Ramos (cell line): Measurements from ENCODE around the gene COX5A.

Source experiments
- in situ Hi-C: fragments of 300-500 bp; cut with MboI; formaldehyde crosslinking; loops from one replicate; pipeline ENCODE4 v1.14.3; 2022; ENCODE audit warnings: low sequenced_read_pairs; ENCODE audit not compliant: unreplicated experiment

The COX5A gene

GRCh38 chr15:74937590-74938371, at the start of gene COX5A:
Gene COX5A (minus strand): TSS chr15:74938073. CDS start chr15:74938014, 59 bp downstream.
- in situ Hi-C loops: no loop called here

DNA sequence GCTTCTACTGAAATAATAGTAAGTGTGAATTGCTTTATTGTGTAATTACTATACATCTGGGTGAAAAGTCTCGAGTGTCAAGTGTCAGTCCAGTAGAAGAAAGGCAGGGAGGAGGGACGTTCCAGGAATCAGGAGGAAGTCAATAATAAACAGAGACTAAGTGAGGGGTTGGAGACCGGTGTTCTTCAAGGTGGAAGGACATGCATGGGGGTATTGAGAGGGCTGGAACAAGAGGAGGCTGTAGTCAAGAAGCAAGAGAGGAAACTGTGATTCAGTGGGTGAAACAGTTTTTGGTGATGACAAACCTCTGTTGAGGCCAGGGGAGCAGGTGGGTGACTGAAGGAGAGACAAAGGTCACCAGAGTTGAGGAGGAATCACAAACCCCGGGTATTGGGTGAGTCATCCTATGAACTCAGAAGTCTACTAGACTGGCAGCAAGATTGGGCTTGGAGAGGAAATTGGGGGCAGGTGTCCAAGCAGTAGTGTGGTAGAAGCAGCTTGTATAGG, 45.9 kb upstream of the COX5A start:
- in situ Hi-C loops: no loop called here

- in situ Hi-C loops: no loop called here
Measured at GRCh38 chr15:74982183-74982582, 44.3 kb upstream of the COX5A start.

DNA sequence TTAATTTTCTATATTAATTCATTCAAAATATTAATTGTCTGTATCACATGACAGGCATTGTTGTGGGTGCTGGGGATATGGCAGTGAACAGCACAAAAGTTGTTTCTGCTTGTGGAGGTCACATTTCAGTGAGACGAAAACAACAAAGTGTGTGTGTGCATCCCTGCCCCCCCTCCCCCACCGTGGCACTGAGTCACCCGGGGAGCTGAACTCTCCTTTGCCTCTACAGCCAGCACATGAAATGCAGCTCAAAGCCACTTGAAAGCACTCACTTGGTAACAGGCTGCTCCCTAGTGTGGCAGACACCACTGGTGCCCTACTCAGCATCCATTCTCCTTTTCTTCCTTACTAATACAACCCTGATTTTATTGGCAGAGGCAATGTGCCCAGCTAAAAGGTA, 40.6 kb upstream of the COX5A start:
- in situ Hi-C loops: no loop called here

DNA sequence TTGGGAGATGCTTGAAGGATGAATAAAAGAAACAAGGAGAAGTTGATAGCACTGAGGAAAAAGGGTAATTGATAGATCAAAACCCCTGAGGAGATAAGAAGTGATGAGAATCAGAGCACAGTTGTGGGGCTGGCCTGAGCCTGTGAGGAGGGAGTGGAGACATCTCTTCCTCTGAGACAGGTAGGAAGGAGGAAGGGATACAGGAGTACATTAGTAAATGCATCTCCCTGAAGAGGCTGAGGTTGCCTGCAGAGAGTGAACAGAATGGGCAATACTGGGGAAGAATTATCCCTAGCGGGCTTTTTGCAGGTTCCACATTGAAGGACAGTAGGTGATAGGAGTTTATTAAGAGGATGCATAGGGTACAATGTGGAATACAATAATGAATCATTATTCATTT, 40.2 kb upstream of the COX5A start:
- in situ Hi-C loops: no loop called here

GRCh38 chr15:74977599-74977998, 39.7 kb upstream of the COX5A start:
- in situ Hi-C loops: no loop called here

DNA sequence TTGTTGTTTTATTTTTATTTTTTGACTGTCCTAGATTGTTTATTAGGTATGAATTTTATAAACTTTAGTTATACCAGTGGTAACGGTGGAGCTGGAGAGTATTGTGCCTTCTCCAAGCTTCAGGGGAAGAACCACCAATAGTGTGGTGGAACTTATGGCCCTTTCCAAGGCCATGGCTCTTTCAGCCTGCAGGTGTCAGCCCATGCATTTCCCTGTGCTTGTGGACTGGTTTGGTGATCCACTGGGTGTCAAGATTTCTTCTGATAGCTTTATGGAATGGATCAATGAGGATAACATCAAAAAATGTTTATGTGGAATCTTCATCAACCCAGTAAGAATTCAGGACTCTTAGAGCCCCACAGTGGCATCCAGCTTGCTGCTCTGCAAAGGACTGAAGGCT, 38.3 kb upstream of the COX5A start:
- in situ Hi-C loops: no loop called here

GRCh38 chr15:74967670-74968069, 29.8 kb upstream of the COX5A start:
- in situ Hi-C loops: no loop called here

- in situ Hi-C loops: no loop called here
Measured at GRCh38 chr15:74964794-74965193, 26.9 kb upstream of the COX5A start.

GRCh38 chr15:74963213-74963612, 25.3 kb upstream of the COX5A start:
- in situ Hi-C loops: no loop called here

GRCh38 chr15:74962671-74963070, 24.8 kb upstream of the COX5A start:
- in situ Hi-C loops: no loop called here

DNA sequence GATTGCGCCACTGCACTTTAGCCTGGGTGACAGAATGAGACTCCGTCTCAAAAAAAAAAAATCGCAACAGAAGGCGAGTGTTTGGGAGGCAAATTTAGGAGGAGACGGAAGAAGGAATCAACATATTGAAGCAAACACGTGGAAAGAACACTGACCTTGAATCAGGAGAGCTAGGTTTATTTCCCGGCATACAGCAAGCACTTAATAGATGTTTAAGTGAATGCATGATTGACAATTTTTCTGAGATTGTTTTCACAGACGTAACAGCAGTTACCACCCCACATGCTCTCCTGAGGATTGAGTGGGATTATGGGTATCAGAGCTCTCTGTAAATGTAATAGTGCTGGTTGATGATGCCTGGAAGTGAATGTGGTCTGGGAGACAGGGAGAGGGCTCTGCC, 24.3 kb upstream of the COX5A start:
- in situ Hi-C loops: no loop called here

DNA sequence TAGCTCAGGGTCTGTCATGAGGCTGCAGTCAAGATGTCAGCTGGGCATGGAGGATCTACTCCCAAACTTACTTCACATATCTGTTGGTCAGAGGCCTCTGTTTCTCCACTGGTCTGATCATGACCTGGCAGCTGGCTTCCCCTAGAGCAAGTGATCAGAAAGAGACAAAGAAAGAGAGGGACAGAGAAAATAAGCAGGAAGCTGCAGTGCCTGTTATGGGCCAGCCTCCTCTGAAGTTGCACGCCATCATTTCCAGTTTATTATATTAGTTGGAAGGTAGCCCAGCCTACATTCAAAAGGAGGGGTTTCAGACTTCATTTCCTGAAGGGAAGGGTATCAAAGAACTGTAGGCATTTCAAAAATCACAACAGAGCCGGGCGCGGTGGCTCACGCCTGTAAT, 23.7 kb upstream of the COX5A start:
- in situ Hi-C loops: no loop called here

GRCh38 chr15:74960995-74961588, 23.2 kb upstream of the COX5A start:
- in situ Hi-C loops: no loop called here

- in situ Hi-C loops: no loop called here
Measured at GRCh38 chr15:74960286-74960685, 22.4 kb upstream of the COX5A start.

DNA sequence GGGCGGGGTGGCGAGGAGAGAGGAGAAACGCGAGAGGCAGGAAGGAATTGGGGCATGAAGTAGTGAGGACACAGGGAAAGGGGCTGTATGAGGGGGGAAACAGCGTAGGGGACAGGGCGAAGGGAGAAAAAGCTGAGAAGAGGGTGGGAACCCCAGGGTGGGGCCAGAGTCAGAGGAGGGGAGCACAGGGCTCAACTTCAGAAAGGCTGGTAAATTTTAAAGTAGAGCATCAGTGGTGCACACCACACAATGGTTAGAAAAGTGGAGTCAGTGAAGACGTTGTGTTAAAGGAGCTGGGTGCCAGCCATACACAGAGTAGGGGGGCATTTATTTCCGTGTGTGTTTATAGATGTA, 21.7 kb upstream of the COX5A start:
- in situ Hi-C loops: loop anchor here (10.0 kb wide), 1 partner anchor 585 kb away; no protein-coding TSS in a partner anchor

GRCh38 chr15:74958908-74959585, 21.2 kb upstream of the COX5A start:
- in situ Hi-C loops: loop anchor here (10.0 kb wide), 1 partner anchor 584 kb away; no protein-coding TSS in a partner anchor

DNA sequence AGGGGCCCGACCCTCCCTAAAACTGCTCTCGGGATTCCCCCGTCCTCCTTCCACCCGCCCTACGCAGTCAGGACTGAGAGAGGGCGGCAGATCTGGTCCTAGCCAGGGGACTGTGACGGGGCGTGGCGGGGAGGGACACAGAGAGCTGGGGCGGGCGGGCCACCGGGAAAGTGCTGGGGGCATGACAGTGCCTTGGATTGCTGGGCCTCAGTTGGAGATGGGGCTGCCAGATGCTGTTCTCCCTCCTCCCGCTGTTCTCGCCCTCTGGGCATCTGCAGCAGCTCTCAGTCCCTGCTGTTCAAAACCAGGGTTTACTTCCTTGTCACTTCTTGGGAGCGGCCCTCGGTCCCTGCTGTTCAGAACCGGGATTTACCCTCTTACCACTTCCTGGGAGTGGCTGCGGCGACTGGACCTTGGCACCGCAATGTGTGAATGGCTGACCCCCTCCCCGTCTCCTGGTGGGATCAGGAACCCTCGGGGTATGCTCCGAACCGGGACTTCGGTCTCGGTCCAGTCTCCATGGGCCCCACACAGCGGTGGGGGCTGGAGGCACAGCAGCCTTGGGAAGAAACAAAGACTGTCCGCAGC, 20.5 kb upstream of the COX5A start:
- in situ Hi-C loops: loop anchor here (10.0 kb wide), 1 partner anchor 584 kb away; no protein-coding TSS in a partner anchor

GRCh38 chr15:74957476-74958035, 19.7 kb upstream of the COX5A start:
- in situ Hi-C loops: loop anchor here (10.0 kb wide), 1 partner anchor 583 kb away; no protein-coding TSS in a partner anchor
